Activated CD4-positive, alpha-beta T cell treated with anti-CD3 and anti-CD28 coated beads, Interleukin-2, amount 50 U/mL, for 1 hour (primary cell): ENCODE results near the gene TSPAN10.

ENCODE experiments used
- DNase-seq: peaks from one replicate; pipeline ENCODE4 v3.0.0-alpha.2; 2020

The TSPAN10 gene

DNA sequence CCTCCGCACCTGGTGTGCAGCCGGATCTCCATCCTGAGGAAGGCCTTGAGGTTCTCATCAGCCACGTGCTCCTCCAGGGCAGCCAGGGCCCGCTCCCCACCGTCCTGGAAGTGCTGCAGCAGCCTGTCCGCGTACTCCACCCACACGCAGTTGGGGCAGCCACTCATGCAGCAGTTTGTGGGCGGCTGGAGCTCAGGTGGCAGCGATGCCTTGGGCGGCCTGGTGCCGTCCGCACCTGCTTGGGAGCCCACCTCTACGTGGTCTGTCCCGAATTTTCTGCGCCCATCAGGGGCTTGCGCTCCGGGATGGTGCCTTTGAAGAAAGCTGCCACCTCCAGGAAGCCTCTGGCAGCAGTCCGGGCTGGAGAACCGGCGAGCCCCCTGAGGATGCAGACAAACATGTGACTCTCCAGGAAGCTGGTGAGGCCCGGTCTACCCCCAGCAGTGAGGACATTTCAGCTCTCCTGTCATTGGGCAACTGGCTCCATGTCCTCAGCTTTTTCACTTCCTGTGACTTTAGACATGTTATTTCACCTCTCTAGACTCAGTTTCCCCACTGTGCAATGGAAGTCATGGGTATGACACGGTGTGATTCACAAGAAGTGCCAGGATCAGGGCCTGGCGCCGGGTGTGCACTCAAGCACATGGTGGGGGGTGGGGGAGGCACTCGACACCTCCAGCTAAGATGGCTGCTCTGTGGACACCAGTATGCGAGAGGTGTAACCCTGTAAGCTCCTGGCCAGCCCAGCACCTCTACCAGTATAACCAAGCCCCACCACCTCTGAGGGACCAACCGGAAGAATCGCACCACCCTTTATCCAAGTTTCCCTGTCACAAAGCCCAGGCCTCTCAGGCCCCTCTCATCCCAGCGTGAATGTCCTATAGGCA is 28.5 kb downstream of the TSPAN10 start:
- peak; percentile 44 for DNase-seq

DNA sequence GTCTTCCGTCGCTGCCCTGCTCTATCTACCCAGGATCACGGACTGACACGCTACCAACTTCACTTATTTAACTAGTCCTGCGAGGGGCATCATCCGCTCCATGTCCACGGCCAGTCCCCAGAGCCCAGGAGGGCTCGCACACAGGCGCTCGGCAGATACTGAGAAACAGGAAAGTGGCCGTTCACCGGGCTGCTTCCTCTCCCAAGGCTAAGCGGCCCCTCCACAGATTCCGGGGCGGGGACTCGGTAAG is 29.0 kb downstream of the TSPAN10 start:
- no peak for DNase-seq

GRCh38 chr17:81666342-81667191 is 29.6 kb downstream of the TSPAN10 start, which contains the start of the genes CCDC137 and OXLD1:
CCDC137 (plus strand) TSS chr17:81666737; CDS start chr17:81666767, 30 bp downstream.
OXLD1 (minus strand) TSS chr17:81666605; CDS start chr17:81666577, 28 bp downstream.
- DNase-seq: peak; percentile 91

GRCh38 chr17:81667754-81668153 is 30.8 kb downstream of the TSPAN10 start:
- DNase-seq: no peak

DNA sequence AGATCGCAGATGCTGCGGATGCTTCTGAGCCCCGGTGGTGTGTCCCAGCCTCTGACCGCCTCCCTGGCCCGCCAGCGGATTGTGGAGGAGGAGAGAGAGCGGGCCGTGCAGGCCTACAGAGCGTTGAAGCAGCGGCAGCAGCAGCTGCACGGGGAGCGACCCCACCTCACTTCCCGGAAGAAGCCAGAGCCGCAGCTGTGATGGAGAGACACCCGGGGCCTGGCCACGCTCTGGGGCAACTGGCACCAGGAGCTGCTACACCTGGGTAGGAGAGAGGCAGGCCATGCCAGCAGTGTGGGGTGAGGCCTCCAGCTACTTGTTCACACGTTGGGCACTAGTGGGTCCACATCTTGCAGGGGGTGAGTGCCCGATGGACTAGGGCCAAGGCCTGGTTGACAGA is 35.5 kb downstream of the TSPAN10 start:
- no peak for DNase-seq

DNA sequence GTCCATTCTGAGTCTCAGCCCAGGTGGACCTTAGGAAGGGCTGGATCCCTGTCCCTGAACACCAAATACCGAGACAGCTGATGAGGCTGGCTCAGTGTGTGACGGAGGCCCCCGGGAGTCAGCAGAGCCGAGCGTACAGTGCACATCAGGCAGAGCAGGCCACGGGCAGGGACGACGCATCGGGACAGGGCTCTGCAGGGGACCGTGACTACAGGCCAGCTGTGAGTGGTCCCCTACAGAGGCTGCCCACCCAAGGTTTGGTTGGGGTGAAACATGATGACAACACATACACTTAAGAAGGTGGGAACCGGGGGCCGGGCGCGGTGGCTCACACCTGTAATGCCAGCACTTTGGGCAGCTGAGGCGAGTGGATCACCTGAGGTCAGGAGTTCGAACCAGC is 36.0 kb downstream of the TSPAN10 start:
- DNase-seq: no peak

DNA sequence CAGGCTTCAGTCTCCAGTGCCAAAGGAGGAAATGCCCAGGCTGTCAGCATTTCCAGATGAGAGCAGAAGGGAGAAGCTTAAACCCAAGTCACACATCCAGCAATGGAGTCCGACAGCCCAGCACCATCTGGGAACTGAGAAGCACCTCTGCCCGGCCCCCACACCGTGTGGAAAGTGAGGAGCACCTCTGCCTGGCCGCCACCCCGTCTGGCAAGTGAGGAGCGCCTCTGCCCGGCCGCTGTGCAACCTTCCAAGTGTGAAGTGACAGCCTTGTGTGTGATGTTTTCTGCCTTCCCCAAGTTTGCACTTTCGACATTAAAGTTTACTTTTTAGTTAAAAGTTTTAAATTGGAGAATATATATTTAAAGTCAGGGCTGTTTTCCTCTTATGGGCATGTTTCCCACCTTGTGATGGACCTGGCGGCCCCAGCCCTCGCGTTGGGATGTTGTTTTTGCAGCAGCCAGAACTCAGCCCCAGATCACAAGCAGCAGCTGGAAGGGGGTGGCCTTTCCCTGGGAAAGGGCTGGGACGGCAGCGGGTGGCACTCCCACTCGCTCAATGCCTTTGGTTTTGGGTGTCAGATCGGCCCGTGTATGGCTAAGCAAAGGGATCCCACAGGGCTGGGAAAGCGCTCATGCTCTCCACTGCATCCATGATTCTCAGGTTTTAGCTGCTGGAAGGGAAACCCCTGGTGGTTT is 36.7 kb downstream of the TSPAN10 start:
- DNase-seq: no peak

- peak; percentile 28 for DNase-seq
Measured at GRCh38 chr17:81675515-81676221, 38.7 kb downstream of the TSPAN10 start.

GRCh38 chr17:81676906-81677305 is 39.9 kb downstream of the TSPAN10 start:
- no peak for DNase-seq

DNA sequence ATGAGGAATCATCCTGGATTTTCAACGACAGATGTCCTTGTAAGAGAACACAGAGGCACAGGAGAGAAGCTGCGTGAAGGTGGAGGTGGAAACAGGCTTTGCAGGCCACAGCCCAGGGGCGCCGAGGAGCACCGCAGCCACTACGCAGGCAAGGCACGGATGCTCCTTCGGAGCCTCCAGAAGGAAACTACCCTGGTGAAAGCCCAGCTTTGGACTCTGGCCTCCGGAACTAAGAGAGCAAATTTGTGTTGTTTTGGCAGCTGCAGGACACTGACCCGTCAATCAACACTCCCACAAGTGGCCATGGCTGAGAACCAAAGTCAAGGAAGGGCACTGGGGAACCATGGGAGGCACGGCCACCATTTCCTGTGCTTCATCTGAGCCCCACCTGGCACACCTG is 43.2 kb downstream of the TSPAN10 start:
- no peak for DNase-seq

- no peak for DNase-seq
Measured at GRCh38 chr17:81681672-81682071, 44.7 kb downstream of the TSPAN10 start.

DNA sequence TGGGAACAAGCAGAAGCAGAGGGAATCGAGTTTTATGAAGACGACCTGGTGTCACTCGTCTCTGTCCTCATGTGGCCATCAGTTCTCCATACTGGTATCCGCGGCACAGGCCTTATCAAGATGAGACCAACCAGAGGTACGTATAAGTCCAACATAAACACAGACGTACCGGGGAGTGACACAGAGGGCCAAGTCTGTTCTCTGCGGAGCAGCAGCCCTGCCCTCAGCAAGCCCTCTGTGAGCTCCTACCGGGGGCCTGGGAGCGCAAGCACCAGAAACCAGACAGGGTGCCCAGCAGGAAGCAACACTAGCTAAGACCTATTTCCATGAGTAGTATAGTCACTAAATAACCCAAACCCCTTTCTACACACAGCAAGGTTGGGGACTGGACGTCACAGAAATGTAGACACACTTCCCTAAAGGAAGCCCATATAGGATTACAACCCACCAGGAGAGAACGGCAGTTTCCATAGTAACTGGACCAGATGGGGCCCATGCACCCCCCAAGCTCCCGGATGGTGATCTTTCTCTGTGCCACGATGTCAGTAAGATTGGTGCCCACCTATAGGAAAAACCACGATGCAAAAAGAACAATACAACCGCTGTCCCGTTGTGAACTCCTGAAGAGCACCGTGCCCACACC is 45.7 kb downstream of the TSPAN10 start:
- DNase-seq: no peak

DNA sequence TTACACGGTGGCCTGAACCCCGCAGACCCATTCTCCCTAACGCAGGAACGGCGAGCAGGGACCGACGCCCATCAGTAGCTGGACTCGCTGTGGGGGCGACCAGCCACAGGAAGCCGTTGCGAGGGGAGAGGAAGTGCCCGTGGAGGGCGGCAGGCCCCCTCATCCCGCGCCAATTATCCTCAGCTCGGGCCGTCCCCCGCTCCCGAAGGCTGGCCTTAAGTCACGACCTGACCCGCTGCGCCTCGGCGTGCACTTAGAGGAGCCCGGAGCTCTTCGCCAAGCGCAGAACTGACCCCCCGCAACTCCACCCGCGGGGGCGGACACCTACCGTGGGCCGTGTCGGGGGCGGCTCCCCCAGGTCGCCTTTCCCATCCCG is 46.2 kb downstream of the TSPAN10 start:
- DNase-seq: no peak

DNA sequence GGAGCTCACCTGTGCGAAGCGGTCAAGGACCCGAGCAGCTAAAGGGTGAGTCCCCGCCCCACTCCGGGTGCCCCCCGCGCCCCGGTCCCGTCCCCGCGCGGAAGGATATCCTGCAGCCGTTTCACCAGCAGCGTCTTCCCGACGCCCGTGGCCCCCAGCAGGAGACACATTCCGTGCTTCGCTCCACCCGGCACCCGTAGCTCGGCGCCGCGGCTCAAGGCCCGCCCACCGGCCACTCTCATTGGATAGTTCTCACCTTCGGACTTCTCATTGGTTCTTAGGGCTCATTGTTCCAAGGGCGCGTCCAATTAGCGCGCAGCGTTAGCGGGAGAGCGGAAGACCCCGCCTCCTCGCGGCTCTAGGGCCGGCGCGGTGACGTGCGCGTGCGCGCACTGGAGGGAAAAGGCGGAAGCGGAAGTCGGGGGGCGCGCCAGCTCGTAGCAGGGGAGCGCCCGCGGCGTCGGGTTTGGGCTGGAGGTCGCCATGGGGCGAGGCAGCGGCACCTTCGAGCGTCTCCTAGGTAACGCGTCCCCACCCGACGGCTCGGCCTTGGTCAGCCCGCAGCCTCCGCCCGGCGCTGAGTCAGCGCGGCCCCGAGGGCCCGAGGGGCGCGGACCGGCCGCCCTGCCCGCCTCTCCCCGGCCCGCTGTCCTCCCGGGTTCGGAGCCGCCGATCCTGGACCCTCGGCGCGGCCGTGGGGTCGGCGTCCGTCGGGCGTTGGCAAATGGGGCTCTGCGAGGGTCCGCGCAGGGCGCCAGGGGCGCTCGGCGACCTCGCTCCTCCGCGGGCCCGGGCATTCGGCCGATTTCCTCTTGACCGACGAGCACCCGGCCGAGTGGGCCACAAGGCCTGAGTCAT is 46.8 kb downstream of the TSPAN10 start, which contains the start of the genes ARL16 and HGS:
TSS of gene ARL16 (minus strand) at position 214 of the 858 bp plus-strand sequence. CDS start at position 170, 44 bp downstream.
TSS of gene HGS (plus strand) at position 428 of the 858 bp plus-strand sequence. CDS start at position 484, 56 bp downstream.
- peak; percentile 97 for DNase-seq

DNA sequence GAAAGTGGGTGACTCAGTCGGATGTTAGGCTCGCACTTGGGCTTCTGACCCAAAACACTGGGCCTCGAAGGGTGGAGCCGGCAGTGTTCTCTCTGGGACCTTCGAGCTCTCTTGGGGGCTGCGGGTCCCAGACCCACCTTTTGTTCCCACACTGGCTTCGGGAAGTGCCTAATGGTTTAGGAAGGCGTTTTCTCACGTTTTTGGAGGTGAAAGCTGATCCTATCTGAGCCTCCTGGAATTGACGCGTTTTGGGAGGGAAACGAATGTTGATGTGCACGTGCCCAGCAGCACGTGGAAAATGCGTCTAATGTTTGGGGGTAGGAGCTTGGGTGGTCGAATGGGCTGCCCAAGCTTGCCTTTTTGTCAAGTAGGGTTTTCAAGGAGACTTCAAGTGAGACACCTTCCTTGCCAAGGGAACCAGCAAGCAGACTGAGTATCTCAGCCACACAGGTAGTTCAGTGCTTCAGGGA is 47.5 kb downstream of the TSPAN10 start:
- no peak for DNase-seq

DNA sequence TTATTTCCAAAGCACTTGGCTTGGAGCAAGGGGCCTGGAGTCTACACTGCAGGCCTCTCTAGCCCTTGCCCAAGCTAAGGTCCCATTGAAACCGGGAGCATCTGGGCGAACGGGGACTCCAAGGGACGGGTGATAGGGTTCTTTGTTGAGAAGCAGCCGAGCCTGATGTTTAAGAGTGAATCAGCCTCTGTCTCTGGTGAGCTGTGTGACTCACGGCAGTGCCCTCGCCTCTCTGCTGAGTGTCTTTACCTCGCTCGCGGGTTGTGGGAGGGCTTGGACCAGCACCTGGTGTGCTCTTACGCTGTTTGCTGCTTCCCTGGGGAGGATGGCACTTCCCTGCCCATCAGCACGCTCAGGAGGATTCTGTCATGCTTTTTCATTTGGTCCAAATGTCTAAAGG is 48.1 kb downstream of the TSPAN10 start:
- no peak for DNase-seq

- DNase-seq: no peak
Measured at GRCh38 chr17:81686614-81687013, 49.6 kb downstream of the TSPAN10 start.

DNA sequence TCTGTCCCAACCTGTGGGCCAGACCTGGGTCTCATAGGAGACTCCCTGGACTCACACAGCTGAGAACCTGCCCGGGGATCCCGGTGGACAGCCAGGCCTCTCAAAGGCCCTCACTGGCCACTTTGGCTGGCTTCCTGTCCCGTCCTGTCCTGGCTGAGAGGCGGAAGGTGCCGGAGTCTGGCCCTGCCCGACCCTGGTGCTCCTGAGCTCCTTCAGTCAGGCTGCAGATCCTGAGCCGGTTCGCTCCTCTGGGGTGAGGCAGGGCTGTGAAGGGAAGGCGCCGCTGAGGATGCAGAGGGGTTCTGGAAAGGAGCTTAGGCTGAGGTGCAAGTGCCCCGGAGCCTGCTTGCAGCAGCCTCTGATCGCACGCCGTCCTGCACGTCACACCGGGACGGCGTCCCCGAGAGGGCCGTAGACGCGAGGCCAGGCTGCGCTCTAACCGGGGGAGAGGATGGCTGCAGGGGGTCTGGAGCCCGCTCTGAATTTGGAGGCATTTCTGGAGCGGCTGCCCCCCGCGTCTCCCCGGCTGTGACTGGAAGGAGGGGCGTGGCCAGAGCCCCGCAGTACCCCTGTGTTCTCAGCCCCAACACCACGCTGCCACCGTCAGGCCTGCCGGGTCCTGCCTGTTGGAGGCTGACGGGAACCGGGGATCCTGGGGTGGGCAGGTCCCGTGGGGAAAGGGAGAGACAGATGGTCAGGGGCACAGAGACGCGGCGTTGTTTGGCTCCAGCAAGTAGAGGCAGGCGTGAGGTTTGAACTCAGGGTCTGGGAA is 51.0 kb downstream of the TSPAN10 start:
- DNase-seq: no peak

- no peak for DNase-seq
Measured at GRCh38 chr17:81688616-81689015, 51.6 kb downstream of the TSPAN10 start.

GRCh38 chr17:81690066-81690465 is 53.1 kb downstream of the TSPAN10 start:
- DNase-seq: no peak
